NCI-H2029 (cell line): ENCODE results near the gene RTCB.
"Not testable (repeated sequence)": the region's sequence is repeated elsewhere in the genome, so short reads cannot be mapped to it uniquely, and the experiment has no call there.

Experiments used
- DNase-seq: peaks from one replicate; lab custom pipeline; 2025; lab: John Stamatoyannopoulos, UW

RTCB gene

GRCh38 chr22:32389685-32390084, 22.4 kb downstream of the RTCB start:
- DNase-seq: no peak

- no peak for DNase-seq
These were observed 26.4 kb downstream of the RTCB start for GRCh38 chr22:32385681-32386080.

GRCh38 chr22:32380991-32381390, 31.1 kb downstream of the RTCB start:
- DNase-seq: peak; percentile 34

GRCh38 chr22:32378707-32379272, 33.3 kb downstream of the RTCB start:
- no peak for DNase-seq

- DNase-seq: no peak
These were observed 35.4 kb downstream of the RTCB start for GRCh38 chr22:32376681-32377080.

- no peak for DNase-seq
These were observed 36.2 kb downstream of the RTCB start for GRCh38 chr22:32375678-32376450.

- DNase-seq: no peak
These were observed 47.8 kb downstream of the RTCB start for GRCh38 chr22:32364210-32364609.

GRCh38 chr22:32361257-32361656, 50.8 kb downstream of the RTCB start:
- DNase-seq: no peak

GRCh38 chr22:32360096-32360495, 52.0 kb downstream of the RTCB start:
- DNase-seq: not testable (repeated sequence)

- not testable (repeated sequence) for DNase-seq
These were observed 54.5 kb downstream of the RTCB start, which contains the start of gene RFPL3 for GRCh38 chr22:32357567-32357966. TSS of gene RFPL3 (plus strand) at chr22:32357867. CDS start at chr22:32358072, 205 bp downstream.

- DNase-seq: no peak
These were observed 56.3 kb downstream of the RTCB start for GRCh38 chr22:32355760-32356159.

GRCh38 chr22:32354360-32355351, 57.4 kb downstream of the RTCB start:
- DNase-seq: no peak

GRCh38 chr22:32353840-32354239, 58.2 kb downstream of the RTCB start:
- no peak for DNase-seq

GRCh38 chr22:32353292-32353691, 58.8 kb downstream of the RTCB start:
- DNase-seq: no peak

GRCh38 chr22:32352681-32353080, 59.4 kb downstream of the RTCB start:
- peak; percentile 64 for DNase-seq

GRCh38 chr22:32351875-32352274, 60.2 kb downstream of the RTCB start:
- not testable (repeated sequence) for DNase-seq

GRCh38 chr22:32348031-32348611, 63.9 kb downstream of the RTCB start:
- no peak for DNase-seq

- DNase-seq: no peak
These were observed 68.1 kb downstream of the RTCB start for GRCh38 chr22:32343941-32344340.

GRCh38 chr22:32342977-32343376, 69.1 kb downstream of the RTCB start:
- no peak for DNase-seq

- no peak for DNase-seq
These were observed 70.8 kb downstream of the RTCB start for GRCh38 chr22:32341122-32341740.

- DNase-seq: no peak
These were observed 71.6 kb downstream of the RTCB start for GRCh38 chr22:32340411-32340810.
